Mesenchymal stem cell (in vitro differentiated cells and primary cell): Measurements from ENCODE around the gene RHOF.
A peak's percentile ranks its signal among the peaks of the same experiment; 100 is the strongest.

Experiments
- DNase-seq: peaks from one replicate; pipeline ENCODE4 v3.0.0-alpha.2; 2013
- H2AFZ ChIP-seq: one replicate; pipeline ENCODE4 v1.6.1; 2013; ENCODE audit warnings: low read depth, mild to moderate bottlenecking, control low read depth, inconsistent platforms, low read length, moderate library complexity
- H2AK5ac ChIP-seq: 2 replicates; pipeline ENCODE4 v1.6.1; 2013; ENCODE audit warnings: low read length, moderate library complexity, mild to moderate bottlenecking, inconsistent platforms; ENCODE audit not compliant: severe bottlenecking
- H2BK120ac ChIP-seq: one replicate; pipeline ENCODE4 v1.6.1; 2013; ENCODE audit warnings: low read depth, mild to moderate bottlenecking, inconsistent platforms, low read length, moderate library complexity
- H2BK12ac ChIP-seq, 2 experiments: one replicate each; pipeline ENCODE4 v1.6.1; 2013; ENCODE audit warnings: inconsistent platforms in 2 of 2, low read length in 2 of 2, mild to moderate bottlenecking in 2 of 2, moderate library complexity in 2 of 2, control low read depth in 1 of 2
- H2BK15ac ChIP-seq: one replicate; pipeline ENCODE4 v1.6.1; 2013; ENCODE audit warnings: mild to moderate bottlenecking, low read depth, inconsistent platforms; ENCODE audit not compliant: poor library complexity, severe bottlenecking
- H2BK5ac ChIP-seq: 2 replicates; pipeline ENCODE4 v1.6.1; 2013; ENCODE audit warnings: low read depth, mild to moderate bottlenecking, low read length, control low read depth, inconsistent platforms; ENCODE audit not compliant: poor library complexity, severe bottlenecking
- H3K14ac ChIP-seq, 2 experiments: one replicate each; pipeline ENCODE4 v1.6.1; 2013; ENCODE audit warnings: inconsistent platforms in 2 of 2, low read length in 2 of 2, control low read depth in 1 of 2, mild to moderate bottlenecking in 1 of 2, moderate library complexity in 1 of 2
- H3K18ac ChIP-seq, 2 experiments: one replicate each; pipeline ENCODE4 v1.6.1; 2013; ENCODE audit warnings: inconsistent platforms in 2 of 2, low read length in 2 of 2, control low read depth in 1 of 2, low read depth in 1 of 2, mild to moderate bottlenecking in 1 of 2
- H3K23ac ChIP-seq, 2 experiments: one replicate each; pipeline ENCODE4 v1.6.1; 2013; ENCODE audit warnings: inconsistent platforms in 2 of 2, low read length in 2 of 2, mild to moderate bottlenecking in 2 of 2, moderate library complexity in 2 of 2, control low read depth in 1 of 2
- H3K27ac ChIP-seq: 2 replicates; pipeline ENCODE4 v1.5.1; 2013; ENCODE audit warnings: mild to moderate bottlenecking, moderate library complexity, low read length, control low read depth, inconsistent platforms; ENCODE audit not compliant: poor library complexity, severe bottlenecking
- H3K27me3 ChIP-seq, 2 experiments: 2 replicates each; pipeline versions ENCODE4 v1.6.1 to v1.7.0; 2013; ENCODE audit warnings: low read length in 2 of 2, mild to moderate bottlenecking in 2 of 2, moderate library complexity in 2 of 2, control low read depth in 1 of 2, inconsistent platforms in 1 of 2; ENCODE audit not compliant: control insufficient read depth in 1 of 2, insufficient read depth in 1 of 2
- H3K36me3 ChIP-seq, 2 experiments: 2 replicates each; pipeline versions ENCODE4 v1.6.1 to v1.7.0; 2013; ENCODE audit warnings: low read length in 2 of 2, control low read depth in 1 of 2, inconsistent platforms in 1 of 2, low read depth in 1 of 2, mild to moderate bottlenecking in 1 of 2; ENCODE audit not compliant: insufficient read depth in 2 of 2, control insufficient read depth in 1 of 2
- H3K4ac ChIP-seq, 2 experiments: one replicate each; pipeline ENCODE4 v1.6.1; 2013; ENCODE audit warnings: inconsistent platforms in 2 of 2, low read length in 2 of 2, mild to moderate bottlenecking in 2 of 2, moderate library complexity in 2 of 2, control low read depth in 1 of 2, low read depth in 1 of 2
- H3K4me1 ChIP-seq: 2 replicates; pipeline ENCODE4 v1.6.1; 2013; ENCODE audit warnings: low read depth, low read length, control low read depth; ENCODE audit not compliant: control insufficient read depth, insufficient read depth
- H3K4me2 ChIP-seq: 2 replicates; pipeline ENCODE4 v1.6.1; 2013; ENCODE audit warnings: low read length, mild to moderate bottlenecking, inconsistent platforms; ENCODE audit not compliant: poor library complexity, severe bottlenecking
- H3K4me3 ChIP-seq, 2 experiments: 2 replicates each; pipeline versions ENCODE4 v1.5.1 to v1.7.0; 2013; ENCODE audit warnings: low read length in 2 of 2, mild to moderate bottlenecking in 2 of 2, control low read depth in 1 of 2, low read depth in 1 of 2; ENCODE audit not compliant: insufficient read depth in 1 of 2
- H3K79me1 ChIP-seq: replicated peaks from 2 replicates; pipeline ENCODE4 v1.6.1; 2013; ENCODE audit warnings: mild to moderate bottlenecking, control low read depth, low read length, inconsistent platforms; ENCODE audit not compliant: poor library complexity, severe bottlenecking
- H3K9ac ChIP-seq: 2 replicates; pipeline ENCODE4 v1.7.0; 2013; ENCODE audit warnings: mild to moderate bottlenecking, low read length, moderate library complexity
- H3K9me3 ChIP-seq: 2 replicates; pipeline ENCODE4 v1.7.0; 2013; ENCODE audit warnings: mild to moderate bottlenecking, low read length; ENCODE audit not compliant: control insufficient read depth
- H4K8ac ChIP-seq: one replicate; pipeline ENCODE4 v1.6.1; 2013; ENCODE audit warnings: inconsistent platforms, mild to moderate bottlenecking, low read length, moderate library complexity
- H4K91ac ChIP-seq: one replicate; pipeline ENCODE4 v1.6.1; 2013; ENCODE audit warnings: mild to moderate bottlenecking, low read length, inconsistent platforms
- WGBS: methylation state at CpG from one replicate; pipeline ENCODE4 v1.1.7; 2013; ENCODE audit warnings: mixed read lengths; 5-methylcytosine and 5-hydroxymethylcytosine counted together

RHOF gene

DNA sequence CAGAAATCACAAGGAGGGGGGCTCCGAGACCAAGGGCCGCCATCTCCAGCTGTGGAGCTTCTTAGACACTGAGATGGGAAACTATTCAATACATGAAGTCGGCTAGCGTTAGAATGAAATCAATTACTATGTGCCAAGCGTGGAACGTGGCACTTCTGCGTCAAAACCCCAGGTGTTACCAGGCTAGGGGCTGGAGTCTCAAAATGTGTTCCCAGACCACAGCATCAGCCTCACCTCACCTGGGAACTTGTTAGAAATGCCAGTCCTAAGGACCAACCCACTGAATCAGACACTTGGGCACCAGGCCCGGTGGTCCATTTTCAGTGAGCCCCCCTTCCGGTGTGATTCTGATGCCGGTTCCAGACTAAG lies 5.3 kb upstream of the RHOF start:
- H3K4me3 ChIP-seq, result peak overlapping the region in 1 of 2 experiments; percentile 76
- H3K36me3 ChIP-seq, result peaks cover 17 to 32% of the 10 kb centered on the region in 2 experiments
- no peak overlapping the region for H2AFZ ChIP-seq
- 64% methylated on average over 10 of the region's 10 CpGs for WGBS
- no peak overlapping the region for H3K4ac ChIP-seq
- H4K91ac ChIP-seq, result no peak overlapping the region
- peaks cover 8% of the 10 kb centered on the region for H3K79me1 ChIP-seq
- no peak for DNase-seq
- H2AK5ac ChIP-seq, result peak overlapping the region; percentile 43
- H2BK15ac ChIP-seq, result peak overlapping the region; percentile 12
- H2BK120ac ChIP-seq, result no peak overlapping the region
- no peak overlapping the region for H2BK5ac ChIP-seq
- no peaks in the 10 kb centered on the region for H3K27me3 ChIP-seq
- H3K4me2 ChIP-seq, result peak overlapping the region; percentile 6
- H3K23ac ChIP-seq, result no peak overlapping the region
- peak overlapping the region in 1 of 2 experiments; percentile 17 for H2BK12ac ChIP-seq
- H3K4me1 ChIP-seq, result peaks cover 48% of the 10 kb centered on the region
- H3K9me3 ChIP-seq, result no peaks in the 10 kb centered on the region
- peak overlapping the region; percentile 71 for H3K27ac ChIP-seq
- H3K14ac ChIP-seq, result no peak overlapping the region
- no peak overlapping the region for H4K8ac ChIP-seq
- H3K9ac ChIP-seq, result peak overlapping the region; percentile 99
- H3K18ac ChIP-seq, result peak overlapping the region in 1 of 2 experiments; percentile 29

GRCh38 chr12:121797937-121798786 lies 4.7 kb upstream of the RHOF start:
- Histone ChIP-seq H3K4ac (peak overlapping the region; percentile 13 to 78), H2BK12ac (peak overlapping the region in 1 of 2 experiments; percentile 66), H3K9me3 (no peaks in the 10 kb centered on the region), H3K18ac (peak overlapping the region in 1 of 2 experiments; percentile 76), H3K14ac (peak overlapping the region in 1 of 2 experiments; percentile 23), H2BK120ac (no peak overlapping the region), H3K79me1 (peaks cover 10% of the 10 kb centered on the region), H3K23ac (no peak overlapping the region), H4K8ac (no peak overlapping the region), H2BK15ac (no peak overlapping the region), H3K9ac (peak overlapping the region; percentile 99), H3K4me2 (no peak overlapping the region), H3K27ac (peak overlapping the region; percentile 26), H2BK5ac (no peak overlapping the region), H3K27me3 (no peaks in the 10 kb centered on the region), H2AFZ (no peak overlapping the region), H2AK5ac (no peak overlapping the region), H4K91ac (peak overlapping the region; percentile 75), H3K36me3 (peaks cover 17 to 32% of the 10 kb centered on the region in 2 experiments), H3K4me3 (peak overlapping the region in 1 of 2 experiments; percentile 76), H3K4me1 (peaks cover 53% of the 10 kb centered on the region)
- 48% methylated on average over 19 of the region's 19 CpGs for WGBS
- DNase-seq, result peak; percentile 41

- peaks cover 17 to 32% of the 10 kb centered on the region in 2 experiments for H3K36me3 ChIP-seq
- H2BK12ac ChIP-seq, result peak overlapping the region; percentile 17 to 49
- no peak overlapping the region for H2BK120ac ChIP-seq
- H3K18ac ChIP-seq, result peak overlapping the region; percentile 29 to 84
- WGBS, result 36% methylated on average over 28 of the region's 39 CpGs
- peak overlapping the region in 1 of 2 experiments; percentile 78 for H3K4ac ChIP-seq
- H3K4me2 ChIP-seq, result peak overlapping the region; percentile 13
- peak overlapping the region; percentile 57 for H4K91ac ChIP-seq
- no peaks in the 10 kb centered on the region for H3K9me3 ChIP-seq
- H3K14ac ChIP-seq, result no peak overlapping the region
- H3K27ac ChIP-seq, result peak overlapping the region; percentile 52
- peak overlapping the region; percentile 14 to 76 for H3K4me3 ChIP-seq
- no peaks in the 10 kb centered on the region for H3K27me3 ChIP-seq
- peak overlapping the region; percentile 76 for H2AK5ac ChIP-seq
- no peak overlapping the region for H2AFZ ChIP-seq
- peak overlapping the region; percentile 99 for H3K9ac ChIP-seq
- H3K4me1 ChIP-seq, result peaks cover 63% of the 10 kb centered on the region
- H2BK15ac ChIP-seq, result no peak overlapping the region
- H4K8ac ChIP-seq, result no peak overlapping the region
- no peak overlapping the region for H2BK5ac ChIP-seq
- peaks cover 12% of the 10 kb centered on the region for H3K79me1 ChIP-seq
- peak; percentile 92 for DNase-seq
- H3K23ac ChIP-seq, result no peak overlapping the region
These were observed 3.6 kb upstream of the RHOF start for GRCh38 chr12:121796855-121797751.
